ENCODE data around the gene PRKCH. TPM values are rescaled to one million over a fixed set of nuclear protein-coding genes. Genes with fewer than 3 reads are reported as not detected.

PRKCH gene
- total and polyA plus RNA-seq, 2 experiments from 2014 or later, result 7.1 to 11.2 TPM

- WGBS (ENCODE audit: low lambda C conversion rate, missing lambda C conversion rate), result 66% methylated on average over 3 of the region's 3 CpGs
- TF ChIP-seq EZH2 (IDR thresholded peaks at IDR 0.05; ENCODE audit: borderline replicate concordance) (no peak), EZH2phosphoT487 (IDR thresholded peaks at IDR 0.05; ENCODE audit: low read depth, severe bottlenecking, unreplicated experiment) (no peak), CTCF (IDR thresholded peaks at IDR 0.05; ENCODE audit: poor library complexity) (no peak)
- Histone ChIP-seq H3K36me3 (replicated peaks; ENCODE audit: insufficient read depth, low read depth) (no peaks in the 10 kb centered on the region), H3K27ac (no peak overlapping the region), H3K27me3 (no peaks in the 10 kb centered on the region), H4K20me1 (ENCODE audit: insufficient read depth, poor library complexity, severe bottlenecking) (no peaks in the 10 kb centered on the region), H2AFZ (no peak overlapping the region), H3K79me2 (no peaks in the 10 kb centered on the region), H3K4me1 (ENCODE audit: insufficient read depth) (no peaks in the 10 kb centered on the region), H3K9me2 (replicated peaks; ENCODE audit: insufficient read depth) (no peaks in the 10 kb centered on the region), H3K4me2 (no peak overlapping the region), H3K9me3 (ENCODE audit: low read depth) (no peaks in the 10 kb centered on the region), H3K4me3 (no peak overlapping the region)
- no peak for DNase-seq (ENCODE audit: low spot score)
Measured at GRCh38 chr14:61365667-61366212, 44.4 kb downstream of the PRKCH start.

GRCh38 chr14:61368114-61368710 is 46.8 kb downstream of the PRKCH start:
- DNase-seq (ENCODE audit: low spot score), result no peak
- Histone ChIP-seq H3K27me3 (no peaks in the 10 kb centered on the region), H3K36me3 (replicated peaks; ENCODE audit: insufficient read depth, low read depth) (no peaks in the 10 kb centered on the region), H3K79me2 (no peaks in the 10 kb centered on the region), H3K9me2 (replicated peaks; ENCODE audit: insufficient read depth) (no peaks in the 10 kb centered on the region), H3K9me3 (ENCODE audit: low read depth) (no peaks in the 10 kb centered on the region), H2AFZ (no peak overlapping the region), H3K4me2 (no peak overlapping the region), H4K20me1 (ENCODE audit: insufficient read depth, poor library complexity, severe bottlenecking) (no peaks in the 10 kb centered on the region), H3K4me1 (ENCODE audit: insufficient read depth) (no peaks in the 10 kb centered on the region), H3K4me3 (no peak overlapping the region), H3K27ac (no peak overlapping the region)
- WGBS (ENCODE audit: low lambda C conversion rate, missing lambda C conversion rate), result 67% methylated on average over 5 of the region's 5 CpGs
- TF ChIP-seq CTCF (IDR thresholded peaks at IDR 0.05; ENCODE audit: poor library complexity), result no peak

DNA sequence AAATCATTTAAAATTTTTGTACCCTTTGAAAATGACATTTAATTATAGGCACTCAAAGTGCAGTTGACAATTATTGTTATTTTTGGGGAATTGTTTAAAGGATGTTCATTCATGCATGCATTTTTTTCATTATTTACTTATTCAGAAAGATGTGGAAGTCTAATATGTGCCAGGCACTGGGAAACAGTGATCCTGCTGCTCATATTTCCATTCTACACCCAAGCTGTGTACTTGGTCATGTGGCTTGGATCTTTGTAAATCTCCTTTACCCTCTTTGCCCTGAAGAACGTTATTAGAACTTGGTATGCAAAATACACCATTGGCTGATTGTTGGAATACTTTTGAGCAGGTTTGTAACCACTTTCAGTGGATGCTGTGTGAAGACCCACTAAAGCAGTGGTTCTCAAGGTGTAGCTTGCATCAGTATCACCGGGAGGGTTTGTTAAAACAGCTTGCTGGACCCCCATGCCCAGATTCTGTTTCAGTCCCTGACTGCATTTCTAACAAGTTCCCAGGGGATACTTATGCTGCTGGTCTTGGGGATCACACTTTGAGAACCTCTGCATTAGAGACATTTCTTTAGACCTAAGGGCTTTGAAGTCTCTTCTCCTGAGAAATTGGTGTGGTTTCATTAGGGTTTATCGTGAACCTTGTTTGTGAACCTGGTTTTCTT is 47.5 kb downstream of the PRKCH start:
- no peak overlapping the region for H2AFZ ChIP-seq
- no peak overlapping the region for H3K27ac ChIP-seq
- H3K4me3 ChIP-seq, result no peak overlapping the region
- no peak for DNase-seq (ENCODE audit: low spot score)
- H4K20me1 ChIP-seq (ENCODE audit: insufficient read depth, poor library complexity, severe bottlenecking), result no peaks in the 10 kb centered on the region
- H3K27me3 ChIP-seq, result no peaks in the 10 kb centered on the region
- 62% methylated on average over 3 of the region's 3 CpGs for WGBS (ENCODE audit: low lambda C conversion rate, missing lambda C conversion rate)
- H3K9me3 ChIP-seq (ENCODE audit: low read depth), result no peaks in the 10 kb centered on the region
- H3K4me1 ChIP-seq (ENCODE audit: insufficient read depth), result no peaks in the 10 kb centered on the region
- TF ChIP-seq CTCF (IDR thresholded peaks at IDR 0.05; ENCODE audit: poor library complexity) (no peak), EZH2phosphoT487 (IDR thresholded peaks at IDR 0.05; ENCODE audit: low read depth, severe bottlenecking, unreplicated experiment) (no peak), EZH2 (IDR thresholded peaks at IDR 0.05; ENCODE audit: borderline replicate concordance) (no peak)
- no peaks in the 10 kb centered on the region for H3K36me3 ChIP-seq (replicated peaks; ENCODE audit: insufficient read depth, low read depth)
- H3K4me2 ChIP-seq, result no peak overlapping the region
- no peaks in the 10 kb centered on the region for H3K79me2 ChIP-seq
- H3K9me2 ChIP-seq (replicated peaks; ENCODE audit: insufficient read depth), result no peaks in the 10 kb centered on the region

Measured in hepatocyte (in vitro differentiated cells).